OCI-LY7 (cell line): ENCODE results near the gene DAW1.

Experiments used
- CTCF ChIP-seq: fragments of 200-600 bp; sonication (generic); conservative IDR thresholded peaks from 2 replicates; pipeline ENCODE4 v1.5.1; 2014; ENCODE audit warnings: mild to moderate bottlenecking, antibody characterized with exemption, low read length, moderate library complexity, mixed read lengths
- EZH2phosphoT487 ChIP-seq: fragments of 200-600 bp; sonication (generic); IDR thresholded peaks from 2 replicates; pipeline ENCODE4 v1.6.1; 2018; ENCODE audit warnings: low read depth, borderline replicate concordance, mild to moderate bottlenecking, mixed run types, antibody characterized with exemption, low read length, moderate library complexity, mixed read lengths

GRCh38 chr2:227864161-227864756 is 7.2 kb upstream of the DAW1 start:
- TF ChIP-seq CTCF (no peak), EZH2phosphoT487 (no peak)
